Renal cortical epithelial cell (primary cell): ENCODE data around the gene TAAR2. TPM values are rescaled to one million over a fixed set of nuclear protein-coding genes. Genes with fewer than 3 reads are reported as not detected.
"Not testable (repeated sequence)": the region's sequence is repeated elsewhere in the genome, so short reads cannot be mapped to it uniquely, and the experiment has no call there.

Experiments used
- DNase-seq: peaks from one replicate; pipeline ENCODE4 v3.0.0-alpha.2; 2011; ENCODE audit warnings: low read depth
- total RNA-seq: library from RNA; depleted of rRNA; stranded (reverse); fragments of >200 nt; gene quantifications from 2 replicates; pipeline ENCODE4 v1.2.3, GENCODE V29; 2014

TAAR2 gene
- total RNA-seq, 1 donor from 2014 or later = not detected

DNA sequence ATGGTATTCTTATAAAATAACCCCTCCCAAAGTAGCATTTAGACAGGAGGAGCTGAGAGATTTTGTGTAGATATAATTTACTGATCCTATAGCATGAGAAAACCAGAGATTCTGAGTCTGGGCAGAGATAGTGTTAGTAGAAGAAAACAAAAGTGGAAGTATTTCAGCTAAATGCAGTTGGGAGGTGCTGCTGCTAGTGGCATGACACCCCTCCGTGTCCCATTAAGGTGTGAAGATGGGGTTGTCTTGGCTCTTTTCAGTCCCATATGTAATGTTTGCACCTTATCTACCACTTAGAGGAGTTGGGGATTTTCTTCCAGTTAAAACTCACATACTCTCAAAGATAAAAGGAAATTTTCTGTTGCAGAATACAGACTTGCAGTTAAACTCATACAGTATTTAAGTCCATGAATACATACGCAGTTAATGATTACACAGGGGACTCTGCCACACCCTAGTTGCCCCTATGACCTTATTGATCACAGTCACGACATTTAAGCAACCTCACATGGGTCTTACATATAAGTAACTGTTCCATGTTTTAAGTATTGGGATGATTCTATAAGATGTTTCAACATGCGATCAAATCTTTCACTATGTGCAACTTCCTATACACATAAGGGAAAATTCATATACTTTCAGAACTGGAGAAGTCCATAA lies 11.5 kb downstream of the TAAR2 start:
- DNase-seq = no peak

- no peak for DNase-seq
These were observed 12.5 kb downstream of the TAAR2 start for GRCh38 chr6:132611616-132612015.

DNA sequence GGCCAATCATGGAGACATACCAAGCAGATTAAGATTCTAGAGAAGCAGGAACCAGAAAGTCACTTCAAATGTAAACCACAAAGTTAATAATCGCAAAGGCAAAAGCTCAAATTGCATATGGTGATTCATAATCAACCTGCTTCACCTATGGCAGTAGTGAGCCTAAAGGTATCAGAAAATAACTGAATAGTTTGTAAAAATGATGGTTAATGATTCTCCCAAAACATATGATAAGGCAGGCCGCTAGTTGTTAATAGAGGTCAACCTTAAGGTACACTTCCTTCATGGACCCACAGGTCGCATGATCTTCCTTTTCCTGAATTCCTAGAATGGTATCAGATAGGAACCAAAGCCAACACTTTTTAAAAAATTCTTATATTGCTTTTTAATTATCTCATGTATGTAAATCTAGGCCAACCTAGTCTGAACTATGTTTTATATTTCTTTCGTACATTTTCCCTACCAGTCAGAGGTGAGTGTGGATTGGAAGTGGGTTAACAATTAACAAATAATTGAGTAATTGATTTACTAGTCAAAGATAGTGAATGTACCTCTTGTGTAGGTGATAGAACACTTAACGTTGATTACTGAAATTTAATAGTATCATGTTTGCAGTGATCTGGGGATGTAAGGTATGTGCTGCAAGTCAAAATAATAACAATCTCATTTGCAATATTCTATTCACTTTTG lies 16.4 kb downstream of the TAAR2 start:
- DNase-seq = peak; percentile 91

- no peak for DNase-seq
These were observed 19.4 kb downstream of the TAAR2 start for GRCh38 chr6:132604635-132605152.

DNA sequence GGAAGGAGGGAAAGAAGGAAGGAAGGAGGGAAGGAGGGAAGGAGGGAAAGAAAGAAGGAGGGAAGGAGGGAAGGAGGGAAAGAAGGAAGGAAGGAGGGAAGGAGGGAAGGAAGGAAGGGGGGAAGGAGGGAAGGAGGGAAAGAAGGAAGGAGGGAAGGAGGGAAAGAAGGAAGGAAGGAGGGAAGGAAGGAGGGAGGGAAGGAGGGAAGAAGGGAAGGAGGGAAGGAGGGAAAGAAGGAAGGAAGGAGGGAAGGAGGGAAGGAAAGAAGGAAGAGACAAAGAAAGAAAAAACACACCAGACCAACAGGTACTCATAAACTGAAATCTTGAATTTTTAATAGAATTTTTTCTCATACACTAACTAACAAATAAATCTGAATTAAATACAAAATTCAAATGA lies 23.2 kb downstream of the TAAR2 start:
- DNase-seq = not testable (repeated sequence)

GRCh38 chr6:132598473-132598872 lies 25.6 kb downstream of the TAAR2 start:
- DNase-seq = peak; percentile 11

DNA sequence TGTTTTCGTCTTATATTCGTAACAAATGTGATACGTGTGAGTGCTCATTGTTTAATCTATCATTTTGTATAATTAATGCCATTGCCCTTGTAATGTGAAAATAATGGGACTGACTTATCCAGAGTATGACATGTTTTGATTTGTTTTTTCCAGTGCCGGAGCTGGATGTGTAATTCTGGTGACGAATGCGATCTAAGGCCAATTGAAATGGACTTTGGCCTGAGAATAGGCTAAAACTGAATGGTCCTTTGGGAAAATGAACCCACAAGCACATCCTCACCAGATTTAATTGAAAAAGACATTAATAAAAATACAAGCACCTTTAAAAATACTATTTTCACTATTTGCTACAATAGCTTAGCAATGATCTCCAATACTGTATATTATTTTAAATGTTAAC lies 27.9 kb downstream of the TAAR2 start:
- no peak for DNase-seq

- DNase-seq = no peak
These were observed 31.2 kb downstream of the TAAR2 start for GRCh38 chr6:132592855-132593254.

DNA sequence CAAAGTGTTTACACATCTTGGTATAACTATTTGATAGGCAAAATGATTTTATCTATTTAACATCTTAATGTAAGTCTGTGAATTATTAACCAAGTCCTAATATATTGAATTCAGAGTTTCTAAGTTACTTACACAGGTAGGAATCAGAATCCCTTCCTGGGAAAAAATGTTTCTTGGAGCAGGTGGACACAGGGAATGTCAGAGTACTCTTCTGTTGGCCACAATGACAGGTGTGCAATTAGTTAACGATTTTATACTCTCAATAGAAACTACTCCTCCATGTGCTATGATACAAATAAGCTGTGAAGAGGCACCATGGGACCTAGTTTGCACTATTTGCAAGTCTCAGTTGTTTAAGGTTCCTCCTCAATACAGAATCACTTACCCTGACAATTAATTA lies 33.7 kb downstream of the TAAR2 start:
- no peak for DNase-seq

GRCh38 chr6:132589454-132589853 lies 34.6 kb downstream of the TAAR2 start, which contains the start of gene TAAR5:
TAAR5 (minus strand) TSS chr6:132589741; CDS start chr6:132589686, 55 bp downstream.
- DNase-seq = no peak

DNA sequence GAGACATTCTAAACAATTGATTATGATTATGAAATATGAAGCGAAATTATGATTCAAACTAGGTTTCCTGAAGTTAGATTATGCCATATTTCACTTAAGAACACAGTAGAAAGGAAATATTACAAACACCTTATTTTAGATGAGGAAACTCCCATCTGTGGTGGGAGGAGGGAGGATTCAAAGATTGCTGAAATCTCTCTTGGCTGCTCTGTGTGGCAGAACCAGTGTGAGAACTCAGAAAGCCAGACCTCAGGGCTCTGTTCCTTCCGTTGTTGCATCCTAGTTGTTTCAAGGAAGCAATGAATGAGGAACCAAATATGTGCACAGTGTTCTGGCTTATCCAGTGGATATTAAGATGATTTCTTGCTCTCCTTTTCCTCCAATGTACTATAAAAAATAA lies 36.7 kb downstream of the TAAR2 start:
- no peak for DNase-seq

DNA sequence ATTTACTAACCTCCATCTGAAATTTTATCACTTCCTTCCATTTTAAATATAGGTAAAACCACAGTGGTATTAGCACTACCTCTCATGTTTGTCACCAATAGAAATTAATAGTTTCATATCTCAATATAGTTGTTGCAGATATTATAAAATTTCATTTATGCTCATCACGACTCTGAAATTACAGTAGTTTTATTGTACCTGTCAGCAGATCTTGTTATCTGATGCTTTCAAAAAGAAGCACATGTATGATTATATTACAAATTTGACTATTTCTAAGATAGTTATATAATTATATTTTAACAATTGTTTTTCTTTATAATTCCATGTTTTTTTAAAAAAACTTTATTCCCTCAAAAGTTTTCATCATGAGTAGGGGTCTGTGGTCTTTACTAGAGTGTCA lies 39.4 kb downstream of the TAAR2 start:
- DNase-seq = no peak

GRCh38 chr6:132571774-132572173 lies 52.3 kb downstream of the TAAR2 start:
- DNase-seq = no peak

- DNase-seq = no peak
These were observed 53.8 kb downstream of the TAAR2 start, which contains the start of gene TAAR6 for GRCh38 chr6:132570221-132570777. TAAR6 (plus strand) TSS chr6:132570322; CDS start chr6:132570322, 0 bp downstream.

DNA sequence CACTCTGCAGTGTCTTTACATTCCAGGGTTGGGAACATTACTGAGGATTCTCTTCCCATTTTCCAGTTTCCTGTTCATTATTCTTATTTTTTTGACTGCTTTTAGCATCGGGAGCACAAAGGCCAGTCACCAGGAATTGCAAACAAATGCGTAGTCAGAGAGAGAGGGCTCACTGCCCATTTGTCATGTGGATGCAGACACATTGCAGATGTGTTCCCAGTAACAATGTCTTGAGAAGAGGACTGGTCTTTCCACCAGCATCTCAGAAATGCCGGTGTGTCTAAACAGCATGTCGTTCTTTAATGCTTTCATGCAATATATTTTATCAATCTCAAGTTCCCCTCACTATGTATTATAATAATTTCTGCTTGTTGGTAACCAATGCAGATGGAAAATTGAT lies 54.9 kb downstream of the TAAR2 start:
- DNase-seq = no peak

GRCh38 chr6:132568611-132569010 lies 55.5 kb downstream of the TAAR2 start:
- DNase-seq = no peak

GRCh38 chr6:132567566-132567965 lies 56.5 kb downstream of the TAAR2 start:
- DNase-seq = no peak

Other genes with a start within 250 kb of the TAAR2 start
- gene MOXD1, start 222.8 kb downstream of the TAAR2 start, total RNA-seq = 53.5 and 145 TPM in 2 replicates
- gene STX7, start 111.2 kb downstream of the TAAR2 start, total RNA-seq = 51.9 and 65.7 TPM in 2 replicates
- gene TAAR9, start 86.0 kb downstream of the TAAR2 start, total RNA-seq = not detected in 2 replicates
- gene TAAR8, start 71.6 kb downstream of the TAAR2 start, total RNA-seq = not detected in 2 replicates
- not detected in 2 replicates for gene TAAR6, start 54.0 kb downstream of the TAAR2 start, total RNA-seq
- gene TAAR5, start 34.5 kb downstream of the TAAR2 start, total RNA-seq = not detected in 2 replicates
- gene TAAR1, start 34.9 kb upstream of the TAAR2 start, total RNA-seq = not detected in 2 replicates
- gene VNN1, start 89.8 kb upstream of the TAAR2 start, total RNA-seq = 2.2 and 4.5 TPM in 2 replicates
- gene VNN2, start 133.6 kb upstream of the TAAR2 start, total RNA-seq = 1.5 and 6.9 TPM in 2 replicates
- gene SLC18B1, start 174.4 kb upstream of the TAAR2 start, total RNA-seq = 23.1 and 25.4 TPM in 2 replicates
- 827 and 839 TPM in 2 replicates for gene RPS12, start 190.3 kb upstream of the TAAR2 start, total RNA-seq